Activated T-cell treated with anti-CD3 and anti-CD28 coated beads for 4 hours (primary cell): Measurements from ENCODE around the gene RNF225.
"Not testable (repeated sequence)": the region's sequence is repeated elsewhere in the genome, so short reads cannot be mapped to it uniquely, and the experiment has no call there.

Experiments
- DNase-seq: peaks from one replicate; pipeline ENCODE4 v3.0.0-alpha.2; 2020

The RNF225 gene

DNA sequence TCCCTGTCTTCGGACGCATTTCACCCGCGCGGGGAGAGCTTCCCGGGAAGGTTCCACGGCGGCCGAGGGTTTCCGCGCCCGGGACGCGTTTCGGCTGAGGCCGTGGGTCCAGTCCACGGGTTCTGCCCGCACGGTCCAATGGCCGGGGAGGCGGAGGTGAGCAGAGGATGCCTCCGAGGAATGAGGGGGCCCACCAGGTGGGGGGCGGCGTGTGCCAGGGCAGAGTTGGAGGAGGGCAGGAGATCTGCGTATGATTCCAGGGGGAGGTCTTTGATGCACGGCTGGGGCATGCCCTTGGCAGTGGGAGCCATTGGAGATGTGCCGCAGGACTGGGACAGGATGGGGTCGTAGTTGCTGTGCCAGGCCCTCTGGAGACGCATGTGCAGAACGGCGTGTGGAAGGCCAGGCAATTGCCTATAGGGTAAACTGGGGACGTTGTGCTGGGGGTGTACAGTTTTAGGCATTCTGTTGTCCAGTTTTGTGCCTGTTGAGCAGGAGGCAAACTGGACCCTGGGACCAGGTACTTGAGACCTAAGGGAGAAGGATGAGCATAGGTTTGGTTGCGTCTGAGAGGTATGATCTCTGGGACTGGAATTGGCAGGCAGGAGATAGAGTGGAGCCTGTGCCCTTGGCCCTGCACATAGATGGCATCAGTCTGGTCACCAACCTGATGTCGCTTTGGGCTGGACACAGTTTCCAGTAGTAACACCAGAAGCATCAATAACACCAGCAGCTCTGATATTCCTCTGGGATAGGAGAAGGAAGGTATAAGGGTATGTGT, 13.7 kb downstream of the RNF225 start:
- no peak for DNase-seq

DNA sequence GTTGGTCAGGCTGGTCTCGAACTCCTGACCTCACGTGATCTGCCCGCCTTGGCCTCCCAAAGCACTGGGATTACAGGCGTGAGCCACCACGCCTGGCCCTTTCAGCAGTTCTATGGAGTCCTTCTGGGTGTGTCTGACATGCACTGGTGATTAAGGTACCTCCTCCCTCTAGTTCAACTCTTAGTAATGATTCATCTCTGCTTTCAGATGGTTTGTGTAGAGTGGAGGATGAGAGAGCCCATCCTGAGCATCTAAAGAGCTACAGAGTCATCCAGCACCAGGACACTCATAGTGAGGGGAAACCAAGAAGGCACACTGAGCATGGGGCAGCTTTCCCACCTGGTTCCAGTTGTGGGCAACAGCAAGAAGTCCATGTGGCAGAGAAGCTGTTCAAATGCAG, 21.1 kb downstream of the RNF225 start:
- no peak for DNase-seq

DNA sequence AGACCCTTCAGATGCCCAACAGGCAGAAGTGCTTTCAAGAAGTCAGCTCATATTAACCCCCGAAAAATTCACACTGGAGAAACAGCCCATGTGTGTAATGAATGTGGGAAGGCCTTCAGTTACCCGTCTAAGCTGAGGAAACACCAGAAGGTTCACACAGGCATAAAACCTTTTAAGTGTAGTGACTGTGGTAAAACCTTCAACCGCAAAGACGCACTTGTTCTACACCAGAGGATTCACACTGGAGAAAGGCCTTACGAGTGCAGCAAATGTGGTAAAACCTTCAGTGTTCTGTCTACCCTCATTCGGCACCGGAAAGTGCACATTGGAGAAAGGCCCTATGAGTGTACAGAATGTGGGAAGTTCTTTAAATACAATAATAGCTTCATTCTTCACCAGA, 21.6 kb downstream of the RNF225 start:
- no peak for DNase-seq

DNA sequence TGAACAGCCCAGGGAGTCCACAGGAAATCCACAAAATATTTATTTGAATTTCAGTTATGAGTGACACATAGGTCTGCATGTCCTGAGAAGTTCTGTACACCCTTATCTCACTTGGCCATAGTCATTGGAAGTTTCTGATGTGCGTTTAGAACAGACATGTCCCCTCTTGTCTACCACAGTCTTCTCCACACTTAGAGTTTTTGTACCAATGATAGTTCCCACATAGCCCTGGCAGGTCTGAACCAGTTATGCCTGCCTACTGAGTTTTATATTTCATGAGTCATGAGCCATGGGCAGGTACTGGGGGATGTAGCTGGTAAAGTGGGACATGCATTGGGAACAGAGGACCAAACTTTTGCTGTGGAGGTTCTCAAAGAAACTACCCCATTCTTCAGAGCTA, 33.2 kb downstream of the RNF225 start:
- no peak for DNase-seq

DNA sequence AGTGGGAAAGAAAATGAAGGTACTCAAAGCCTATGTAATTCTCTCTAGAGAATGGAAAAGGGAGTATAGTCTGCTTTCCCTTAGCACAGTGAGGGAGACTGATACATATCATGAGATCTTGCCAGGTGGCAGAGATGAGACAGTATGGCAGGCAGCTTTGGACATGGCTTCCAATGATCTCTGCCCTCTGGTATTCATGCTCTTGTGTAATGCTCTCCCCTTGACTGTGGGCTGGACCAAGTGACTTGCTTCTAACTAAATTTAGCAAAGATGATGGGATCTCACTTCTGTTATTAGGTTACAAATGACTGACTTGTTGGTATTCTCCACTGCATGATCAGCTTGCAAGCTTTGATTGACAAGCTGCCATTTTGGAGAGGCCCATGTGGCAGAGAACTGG, 34.3 kb downstream of the RNF225 start:
- no peak for DNase-seq

DNA sequence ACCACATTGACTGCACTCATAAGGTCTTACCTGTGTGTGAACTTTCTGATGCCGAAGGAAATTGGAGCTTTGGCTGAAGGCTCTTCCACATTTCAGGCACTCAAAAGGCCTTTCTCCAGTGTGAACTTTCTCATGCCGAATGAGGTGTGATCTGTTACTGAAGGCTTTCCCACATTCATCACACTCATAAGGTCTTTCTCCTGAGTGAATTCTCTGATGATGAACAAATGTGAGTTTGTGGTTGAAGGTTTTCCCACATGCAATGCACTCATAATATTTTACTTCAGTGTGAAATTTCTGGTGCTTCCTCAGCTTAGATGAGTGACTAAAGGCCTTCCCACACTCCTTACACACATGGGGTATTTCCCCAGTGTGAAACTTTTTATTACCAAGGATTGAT, 38.8 kb downstream of the RNF225 start:
- DNase-seq: no peak

DNA sequence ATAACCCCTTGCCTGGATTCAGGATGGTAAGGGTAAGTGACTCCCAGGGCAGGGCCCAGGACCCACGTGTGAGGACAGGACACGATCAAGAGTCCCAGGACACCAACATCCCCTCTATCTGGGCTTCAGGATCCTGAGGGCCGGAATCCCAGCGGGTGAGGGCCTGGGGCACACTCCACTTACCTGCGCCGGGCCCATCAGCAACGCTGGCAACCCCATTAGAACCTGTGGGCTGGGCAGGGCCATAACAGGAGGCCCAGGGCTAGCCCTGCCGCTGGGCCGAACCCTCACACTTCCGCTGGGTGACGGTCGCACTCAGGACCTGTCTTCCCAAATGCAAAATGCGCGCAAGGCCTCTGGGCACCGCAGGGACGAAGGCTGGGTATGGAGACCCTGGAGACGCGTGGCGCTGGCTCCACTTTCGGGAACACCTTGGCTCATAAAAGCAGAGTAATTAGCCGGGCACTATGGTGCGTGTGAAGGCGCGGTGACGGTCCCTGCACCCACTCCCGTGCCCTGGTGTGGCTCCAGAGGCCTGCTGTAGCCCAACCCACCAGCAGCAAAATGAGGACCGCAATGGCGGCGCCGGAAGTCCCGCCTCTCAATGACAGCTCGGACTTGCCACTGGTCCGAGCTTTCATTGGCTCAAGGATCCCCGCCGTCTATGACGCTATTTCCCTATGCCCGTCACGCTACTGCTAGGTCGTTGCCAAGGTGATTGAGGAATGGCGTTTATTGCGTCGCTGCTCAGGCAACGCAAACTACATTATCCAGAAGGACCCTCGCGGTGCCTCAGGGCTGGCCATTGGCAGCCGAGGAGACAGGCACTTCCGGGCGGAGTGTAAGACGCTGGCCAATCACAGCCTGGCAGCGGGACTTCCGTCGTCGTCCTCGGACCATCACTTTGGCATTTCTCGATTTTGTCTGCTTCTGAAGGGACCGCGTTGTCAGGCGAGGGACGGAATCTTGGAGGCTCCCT, 44.4 kb downstream of the RNF225 start, which contains the start of gene ZNF132:
ZNF132 (minus strand) TSS at position 578 of the 979 bp plus-strand sequence; CDS start at position 246, 332 bp downstream.
- DNase-seq: peak; percentile 85

DNA sequence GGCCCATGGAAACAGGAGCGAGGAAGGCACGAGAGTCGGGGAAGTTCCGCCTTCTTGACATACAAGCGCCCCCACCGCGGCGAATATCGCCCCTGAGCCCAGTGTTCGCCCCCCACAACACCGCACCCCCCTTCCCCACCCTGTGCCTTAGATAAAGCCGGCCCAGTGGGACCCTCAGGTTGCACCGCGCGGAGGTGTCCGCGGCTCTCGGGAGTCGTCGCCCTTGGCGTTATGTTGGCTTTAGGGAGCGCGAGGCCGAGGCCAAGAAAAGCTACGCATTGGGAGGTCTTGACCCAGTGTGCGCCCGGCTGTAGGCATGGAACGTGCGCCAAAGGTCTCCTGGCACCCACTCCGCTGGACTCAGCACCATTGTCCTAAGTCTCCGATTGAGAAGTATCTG, 45.1 kb downstream of the RNF225 start:
- no peak for DNase-seq

DNA sequence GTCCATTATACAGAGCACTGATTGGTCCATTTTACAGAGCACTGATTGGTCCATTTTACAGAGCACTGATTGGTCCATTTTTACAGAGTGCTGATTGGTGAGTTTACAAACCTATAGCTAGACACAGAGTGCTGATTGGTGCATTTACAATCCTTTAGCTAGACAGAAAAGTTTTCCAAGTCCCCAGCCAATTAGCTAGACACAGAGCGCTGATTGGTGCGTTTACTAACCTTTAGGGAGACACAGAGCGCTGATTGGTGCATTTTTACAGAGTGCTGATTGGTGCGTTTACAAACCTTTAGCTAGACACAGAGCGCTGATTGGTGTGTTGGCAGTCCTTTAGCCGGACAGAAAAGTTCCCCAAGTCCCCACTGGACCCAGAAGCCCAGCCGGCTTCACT, 47.5 kb downstream of the RNF225 start:
- not testable (repeated sequence) for DNase-seq
